NCI-H460 (cell line): ENCODE results near the gene FMN2. TPM values are rescaled to one million over a fixed set of nuclear protein-coding genes. Genes with fewer than 3 reads are reported as not detected.
"Not testable (repeated sequence)": the region's sequence is repeated elsewhere in the genome, so short reads cannot be mapped to it uniquely, and the experiment has no call there.

Source experiments
- DNase-seq: peaks from one replicate; pipeline ENCODE4 v3.0.0-alpha.2; 2016; ENCODE audit warnings: low read depth; ENCODE audit errors: extremely low read depth
- total RNA-seq: library from RNA; depleted of rRNA; stranded (reverse); fragments of >200 nt; shearing (Covaris generic); gene quantifications from 2 replicates; pipeline ENCODE4 v1.2.3, GENCODE V29; 2014

Gene FMN2
- total RNA-seq, 1 experiment from 2014 or later = 6.4 TPM

DNA sequence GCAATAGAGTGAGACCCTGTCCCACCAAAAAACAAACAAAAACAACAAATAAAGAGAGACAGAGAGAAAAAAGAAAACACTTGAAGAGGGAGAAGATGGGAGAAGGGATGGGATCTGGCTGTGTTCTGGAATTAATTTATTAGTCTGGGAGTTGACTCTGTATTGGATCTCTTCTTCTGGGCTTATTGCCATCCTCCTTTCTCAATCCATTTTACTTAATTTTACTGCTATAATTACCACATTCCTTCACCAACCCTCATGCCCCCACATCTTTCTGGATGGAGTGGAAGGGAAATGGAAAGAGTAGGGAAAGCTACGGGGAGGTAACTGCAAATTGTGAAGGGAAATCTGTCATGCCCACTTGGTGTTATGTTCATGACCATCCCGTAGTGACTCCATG lies 42.9 kb downstream of the FMN2 start:
- DNase-seq = no peak

DNA sequence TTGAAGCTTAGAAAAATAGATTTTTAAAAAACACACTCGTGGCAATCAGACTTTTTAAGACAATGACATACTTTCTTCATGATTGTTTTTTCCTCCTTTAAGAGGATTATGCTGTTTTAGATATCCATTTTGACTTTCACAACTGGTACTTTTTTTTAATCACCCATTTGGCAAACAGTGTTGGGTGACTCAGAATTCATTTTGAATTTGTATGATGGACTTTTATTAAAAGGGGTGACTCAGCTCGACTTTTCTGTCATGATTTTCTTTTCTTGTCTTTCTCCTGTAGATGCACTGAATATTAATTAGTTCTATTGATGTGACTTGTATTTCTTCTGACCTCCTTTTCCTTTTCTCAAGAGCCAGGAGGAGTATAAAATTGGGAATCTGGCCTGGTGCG lies 44.7 kb downstream of the FMN2 start:
- no peak for DNase-seq

DNA sequence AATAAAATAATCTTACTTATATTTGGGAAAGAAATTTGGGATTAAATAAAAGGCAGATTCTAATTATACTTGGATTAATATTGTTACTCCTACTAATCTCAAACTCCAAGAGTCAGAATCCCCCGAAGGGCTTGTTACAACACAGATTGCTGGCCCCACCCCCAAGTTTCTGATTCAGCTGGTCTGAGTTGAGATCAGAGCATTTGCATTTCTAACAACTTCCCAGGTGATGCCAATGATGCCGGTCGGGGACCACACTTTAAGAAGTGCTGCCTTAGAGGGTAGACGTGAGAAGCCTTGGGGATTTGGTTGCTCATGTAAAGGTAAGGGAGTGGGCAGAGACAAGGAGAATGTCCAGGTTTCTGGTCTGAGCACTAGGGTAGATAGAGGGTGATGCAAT lies 47.2 kb downstream of the FMN2 start:
- no peak for DNase-seq

DNA sequence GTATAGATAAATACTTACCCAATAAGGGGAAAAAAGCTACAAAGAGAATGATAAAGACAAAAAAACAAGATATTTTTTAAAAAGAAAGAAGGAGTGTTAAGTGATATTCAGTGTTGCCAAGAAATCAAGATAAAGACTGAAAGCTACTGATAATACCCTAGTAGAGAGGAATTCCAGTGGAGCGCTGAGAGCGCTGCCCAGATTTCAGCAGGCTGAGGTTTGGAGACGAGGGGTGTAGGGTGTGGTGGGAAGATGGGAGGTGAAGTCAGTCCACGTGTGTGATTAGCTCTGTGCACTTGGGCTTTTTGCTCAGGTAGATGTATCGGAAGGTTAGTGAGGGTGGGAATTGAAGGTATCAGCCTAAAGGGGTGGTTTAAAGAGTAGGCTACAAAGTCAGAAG lies 47.8 kb downstream of the FMN2 start:
- no peak for DNase-seq

DNA sequence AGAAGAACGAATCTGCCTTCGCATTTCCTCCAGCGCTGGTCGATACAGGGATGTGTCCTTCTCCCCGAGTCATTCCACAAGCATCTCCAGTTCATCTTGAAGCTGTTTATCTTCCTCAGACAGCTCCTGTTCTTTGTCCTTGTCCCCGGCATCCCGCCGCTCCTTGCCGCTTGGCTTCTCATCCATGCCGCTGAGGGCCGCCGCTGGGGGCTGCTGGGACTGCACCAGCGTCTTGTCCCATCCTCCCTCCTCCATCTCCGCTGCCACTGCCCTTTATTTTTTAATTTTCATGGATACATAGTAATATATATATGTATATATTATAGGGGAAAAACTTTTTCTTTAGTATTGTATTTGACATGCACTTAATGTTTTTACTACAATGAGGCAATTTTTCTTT lies 53.4 kb downstream of the FMN2 start:
- DNase-seq = no peak

DNA sequence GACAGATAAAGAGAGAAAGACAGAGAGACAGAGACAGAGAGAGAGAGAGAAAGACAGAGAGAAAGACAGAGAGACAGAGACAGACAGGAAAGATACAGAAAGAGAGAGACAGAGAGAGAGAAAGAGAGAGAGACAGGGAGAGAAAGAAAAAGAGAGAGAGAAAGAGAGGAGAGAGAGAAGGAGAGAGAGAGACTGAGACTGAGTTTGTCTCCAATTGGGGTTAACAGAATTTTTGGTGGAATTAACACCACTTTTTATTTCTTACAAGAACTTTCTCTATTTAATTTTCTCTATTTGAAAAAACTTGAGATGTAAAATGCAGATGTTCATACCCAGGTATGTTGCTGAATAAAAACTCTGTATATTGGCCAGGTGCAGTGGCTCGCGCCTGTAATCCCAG lies 56.6 kb downstream of the FMN2 start:
- no peak for DNase-seq

DNA sequence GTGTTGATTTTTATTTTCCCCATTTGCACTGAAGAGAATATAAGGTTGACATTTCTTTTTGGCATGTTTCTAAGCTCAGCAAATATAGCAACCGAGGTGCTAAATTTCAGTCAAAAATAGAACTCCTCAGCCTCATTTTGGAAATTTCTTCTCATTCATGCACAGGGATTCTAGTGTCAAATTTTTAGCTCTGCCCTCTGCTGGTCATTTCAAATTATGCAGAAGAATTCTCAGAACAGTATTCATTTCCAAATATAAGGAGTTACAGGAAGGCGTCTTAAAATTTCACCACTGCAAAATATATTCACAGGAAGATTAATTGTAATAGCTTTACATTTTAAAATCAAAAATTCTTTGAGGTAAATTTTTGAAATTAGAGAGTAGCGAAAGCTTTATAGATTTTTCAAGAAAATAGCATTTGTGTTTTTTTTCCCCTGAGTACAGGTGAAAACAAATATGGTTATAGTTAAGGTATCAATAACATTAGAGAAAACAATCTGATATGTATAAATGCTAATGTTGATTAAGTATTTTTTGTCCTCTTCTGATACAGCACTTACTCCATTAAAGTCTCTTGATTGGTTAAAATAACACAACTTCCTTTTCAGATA lies 57.9 kb downstream of the FMN2 start:
- peak; percentile 48 for DNase-seq

DNA sequence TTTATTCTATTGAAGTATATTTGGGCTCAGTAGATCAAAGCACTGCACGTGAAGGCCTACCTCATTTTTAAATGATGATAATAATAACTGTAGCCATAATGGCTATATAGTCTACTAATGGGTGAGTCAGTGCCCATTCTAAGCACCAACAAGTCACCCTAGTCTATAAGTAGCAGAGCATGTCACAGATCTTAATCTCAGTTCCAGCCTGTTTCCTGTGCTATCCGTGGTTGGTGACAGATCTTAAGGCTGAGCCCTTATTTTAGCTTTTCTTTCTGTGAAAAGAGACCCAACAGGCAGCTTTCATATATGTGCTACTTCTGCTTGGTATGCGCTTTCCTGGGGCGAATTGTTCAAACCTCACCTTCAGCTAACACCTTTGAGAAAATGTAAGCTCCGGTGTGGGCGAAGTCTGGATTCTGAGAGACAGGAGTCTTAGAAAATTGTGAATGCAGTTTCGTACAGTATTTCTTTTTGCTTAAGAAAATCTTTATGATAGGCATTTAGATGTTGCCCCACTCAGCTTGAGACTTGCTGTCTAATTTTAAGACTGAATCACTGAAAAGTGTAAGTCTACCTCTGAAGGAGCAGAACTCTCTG lies 59.6 kb downstream of the FMN2 start:
- no peak for DNase-seq

DNA sequence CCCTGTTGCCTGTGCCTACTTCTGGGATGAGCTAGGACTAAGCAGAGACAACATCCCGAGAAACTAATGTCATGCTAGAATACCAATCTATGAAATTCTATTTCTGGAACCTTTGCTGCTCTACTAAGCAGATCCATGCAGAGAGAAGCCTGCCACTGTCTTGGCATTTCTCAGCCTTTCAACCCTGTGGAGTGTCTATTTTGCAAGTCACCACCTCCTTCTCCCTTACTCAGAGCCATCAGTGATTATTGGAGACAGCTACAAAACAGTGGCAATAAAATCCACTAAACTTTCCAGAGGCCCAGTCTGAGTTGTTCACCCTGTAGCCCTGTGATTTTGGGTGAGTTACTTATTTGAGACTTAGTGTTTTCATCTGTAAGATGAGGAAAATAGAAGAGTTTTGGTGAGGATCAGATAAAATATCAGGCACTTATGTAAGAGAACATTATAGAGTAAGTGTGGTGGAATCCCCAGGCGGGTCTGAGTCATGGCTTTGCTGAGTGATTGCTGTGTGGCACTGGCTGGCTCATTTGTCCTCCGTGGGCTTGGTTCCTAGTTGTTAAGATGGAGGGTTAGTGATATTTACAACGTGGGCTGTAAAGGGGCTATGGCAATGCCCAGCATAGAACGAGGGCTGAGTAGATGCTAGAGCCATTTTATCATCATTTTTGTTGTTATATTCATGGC lies 61.1 kb downstream of the FMN2 start:
- DNase-seq = no peak

DNA sequence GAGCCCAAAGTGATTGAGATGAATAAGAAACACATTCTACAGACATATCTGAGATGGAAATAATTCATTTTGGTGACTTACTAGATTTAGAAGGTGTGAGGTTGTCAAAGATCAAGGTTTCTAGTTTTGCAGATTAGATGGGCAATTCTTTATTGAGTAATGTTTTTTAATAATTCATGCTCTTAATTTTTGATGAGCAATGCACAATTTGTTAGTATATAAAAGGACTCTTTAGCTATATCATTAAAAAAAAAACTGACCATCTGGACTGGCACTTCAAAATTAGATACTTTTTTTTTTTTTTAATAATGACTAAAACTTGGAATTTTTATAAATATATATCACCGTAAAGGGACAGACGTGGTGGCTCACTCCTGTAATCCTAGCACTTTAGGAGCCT lies 63.9 kb downstream of the FMN2 start:
- no peak for DNase-seq

DNA sequence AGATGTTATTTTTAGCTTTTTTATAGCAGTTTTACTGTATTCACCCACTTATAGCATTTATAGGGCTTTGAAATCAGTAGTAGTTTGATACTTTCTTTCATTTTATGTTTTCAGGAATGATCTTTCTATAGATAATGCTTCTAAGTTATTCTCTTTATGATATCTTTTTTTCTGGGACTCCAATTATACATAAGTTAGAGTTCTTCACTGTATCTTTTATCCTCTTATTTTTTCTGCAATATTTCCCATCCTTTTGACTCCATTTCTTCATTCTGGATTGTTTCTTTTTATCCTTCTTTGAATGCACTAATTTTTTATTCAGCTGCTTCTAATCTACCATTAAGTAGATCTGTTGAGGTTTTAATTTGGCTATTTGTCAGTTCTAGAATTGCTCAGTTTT lies 73.1 kb downstream of the FMN2 start:
- no peak for DNase-seq

DNA sequence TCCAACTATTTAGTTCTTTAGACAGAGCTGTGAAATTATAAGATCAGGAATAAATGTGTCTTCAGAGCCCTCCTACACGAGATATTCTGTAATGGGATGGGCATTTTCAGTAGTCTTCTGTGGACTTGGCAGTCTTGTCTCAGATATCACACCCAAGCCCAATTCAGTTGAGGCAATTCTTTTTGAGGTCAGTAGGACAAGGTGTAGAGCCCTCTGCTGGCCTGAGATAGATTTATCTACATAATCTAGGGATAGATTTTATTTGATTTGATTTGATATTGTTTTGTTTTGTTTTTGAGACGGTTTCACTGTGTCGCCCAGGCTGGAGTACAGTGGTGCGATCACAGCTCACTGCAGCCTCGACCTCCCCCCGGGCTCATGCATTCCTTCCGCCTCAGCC lies 77.5 kb downstream of the FMN2 start:
- peak; percentile 27 for DNase-seq

DNA sequence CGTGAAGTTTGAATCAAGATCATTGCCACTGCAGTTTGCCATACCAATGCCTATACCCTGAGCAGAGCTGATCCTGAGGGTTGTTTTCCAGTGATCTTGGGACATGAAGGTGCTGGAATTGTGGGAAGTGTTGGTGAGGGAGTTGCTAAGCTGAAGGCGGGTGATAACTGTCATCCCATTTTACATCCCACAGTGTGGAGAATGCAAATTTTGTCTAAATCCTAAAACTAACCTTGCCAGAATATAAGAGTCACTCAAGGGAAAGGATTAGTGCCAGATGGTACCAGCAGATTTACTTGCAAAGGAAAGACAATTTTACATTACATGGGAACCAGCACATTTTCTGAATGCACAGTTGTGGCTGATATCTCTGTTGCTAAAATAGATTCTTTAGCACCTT lies 78.6 kb downstream of the FMN2 start:
- DNase-seq = no peak

DNA sequence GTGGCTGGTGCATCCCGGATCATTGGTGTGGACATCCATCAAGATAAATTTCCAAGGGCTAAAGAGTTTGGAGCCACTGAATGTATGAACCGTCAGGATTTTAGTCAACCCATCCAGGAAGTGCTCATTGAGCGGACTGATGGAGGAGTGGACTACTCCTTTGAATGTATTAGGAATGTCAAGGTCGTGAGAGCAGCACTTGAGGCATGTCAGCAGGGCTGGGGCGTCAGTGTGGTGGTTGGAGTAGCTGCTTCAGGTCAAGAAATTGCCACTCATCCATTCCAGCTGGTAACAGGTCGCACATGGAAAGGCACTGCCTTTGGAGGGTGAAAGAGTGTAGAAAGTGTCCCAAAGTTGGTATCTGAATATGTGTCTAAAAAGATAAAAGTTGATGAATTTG lies 79.1 kb downstream of the FMN2 start:
- DNase-seq = no peak

DNA sequence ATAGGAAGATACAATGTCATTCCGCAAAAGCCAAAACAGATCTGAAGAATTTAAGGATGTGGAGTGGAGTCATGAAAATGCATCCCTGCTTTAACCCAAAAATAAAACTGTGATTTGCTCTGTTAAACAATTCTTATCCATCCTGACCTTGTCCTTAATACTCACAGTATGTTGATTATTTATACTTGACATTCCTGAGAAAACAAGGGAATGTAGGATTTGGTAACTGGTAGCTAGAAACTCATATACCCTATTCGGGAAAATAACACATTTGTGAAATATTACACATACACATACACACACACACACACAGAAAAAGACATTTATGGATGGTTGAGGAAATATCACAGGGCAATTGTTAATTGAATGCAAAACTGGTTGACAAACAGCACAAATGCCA lies 80.2 kb downstream of the FMN2 start:
- no peak for DNase-seq

DNA sequence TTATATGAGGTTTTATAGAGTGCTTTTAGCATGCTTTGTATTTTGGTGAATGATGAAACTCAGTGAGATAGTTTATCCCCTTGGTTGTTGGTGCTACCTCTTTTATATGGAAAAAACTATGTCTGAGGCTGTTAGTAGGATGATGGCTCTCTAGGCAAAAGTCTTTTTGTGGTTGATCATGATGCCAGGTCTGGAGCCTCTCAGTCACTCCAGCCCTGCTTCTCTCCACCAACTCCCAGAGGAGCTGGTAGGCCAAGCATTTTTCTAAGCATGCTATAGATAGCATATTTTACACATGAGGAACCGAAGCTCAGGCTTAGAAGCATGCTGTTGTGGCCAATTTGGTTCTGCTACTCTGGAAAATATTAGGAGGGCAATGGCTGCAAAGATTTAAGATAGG lies 82.2 kb downstream of the FMN2 start:
- no peak for DNase-seq

DNA sequence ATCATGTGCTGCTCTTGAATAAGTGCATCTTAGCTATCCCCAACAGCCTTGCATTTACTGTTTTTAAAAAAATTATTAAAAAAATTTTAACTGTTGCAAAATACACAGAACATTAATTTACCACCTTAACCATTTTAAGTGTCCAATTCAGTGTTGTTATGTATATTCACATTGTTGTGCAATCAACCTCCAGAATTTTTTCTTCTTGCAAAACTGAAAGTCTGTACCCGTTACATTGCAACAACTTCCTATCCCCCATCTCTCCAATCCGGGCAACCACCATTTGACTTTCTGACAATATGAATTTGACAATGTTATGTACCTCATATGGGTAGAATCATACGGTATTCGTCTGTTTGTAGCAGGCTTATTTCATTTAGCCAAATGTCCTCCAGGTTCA lies 83.1 kb downstream of the FMN2 start:
- DNase-seq = no peak

DNA sequence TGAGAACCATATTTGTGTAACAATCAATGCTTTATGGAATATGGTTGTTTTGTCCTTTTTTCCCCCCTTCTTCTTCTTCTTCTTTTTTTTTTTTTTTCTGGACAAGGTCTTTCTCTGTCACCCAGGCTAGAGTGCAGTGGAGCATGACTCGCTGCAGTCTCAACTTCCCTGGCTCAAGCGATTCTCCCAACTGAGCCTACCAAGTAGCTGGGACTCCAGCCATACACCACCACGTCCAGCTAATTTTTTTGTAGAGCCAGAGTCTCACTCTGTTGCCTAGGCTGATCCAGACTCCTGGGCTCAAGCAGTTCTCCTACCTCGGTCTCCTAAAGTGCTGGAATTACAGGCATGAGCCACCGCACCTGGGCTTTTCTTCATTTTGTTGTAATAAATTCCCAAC lies 86.7 kb downstream of the FMN2 start:
- no peak for DNase-seq

DNA sequence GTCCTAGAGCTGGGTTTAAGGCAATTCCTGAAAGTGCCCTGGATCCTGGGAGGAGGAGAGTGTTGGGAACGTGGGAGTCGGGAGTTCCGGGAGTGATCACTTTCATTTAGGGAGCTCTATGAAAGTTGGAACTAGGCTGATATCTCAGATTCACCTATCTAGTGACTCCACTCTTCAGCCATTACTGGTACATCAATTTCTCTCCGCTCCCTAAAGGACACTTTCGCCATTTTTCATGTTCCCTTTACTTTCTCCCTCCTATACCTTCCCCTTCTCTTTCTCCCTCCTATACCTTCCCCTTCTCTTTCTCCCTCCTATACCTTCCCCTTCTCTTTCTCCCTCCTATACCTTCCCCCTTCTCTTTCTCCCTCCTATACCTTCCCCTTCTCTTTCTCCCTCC lies 93.0 kb downstream of the FMN2 start:
- DNase-seq = not testable (repeated sequence)

DNA sequence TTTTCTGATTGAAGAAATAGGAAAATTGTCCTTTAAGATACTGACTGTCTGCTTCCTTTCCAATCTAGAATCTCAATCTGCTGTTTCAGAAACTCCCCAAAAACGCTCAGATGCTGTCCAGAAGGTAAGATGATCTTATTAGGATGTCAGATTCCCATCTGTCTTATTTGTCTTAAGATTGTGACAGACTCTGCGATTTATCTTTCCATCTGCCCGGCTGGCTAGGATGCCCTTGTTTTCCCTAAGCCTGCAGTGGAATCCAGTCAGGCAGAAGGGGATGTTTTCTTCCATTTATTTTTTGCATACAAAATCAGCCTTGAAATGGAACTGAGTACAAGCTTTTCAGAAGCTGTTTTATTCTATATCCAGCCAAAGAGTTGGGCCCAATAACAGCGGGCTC lies 96.5 kb downstream of the FMN2 start:
- no peak for DNase-seq

DNA sequence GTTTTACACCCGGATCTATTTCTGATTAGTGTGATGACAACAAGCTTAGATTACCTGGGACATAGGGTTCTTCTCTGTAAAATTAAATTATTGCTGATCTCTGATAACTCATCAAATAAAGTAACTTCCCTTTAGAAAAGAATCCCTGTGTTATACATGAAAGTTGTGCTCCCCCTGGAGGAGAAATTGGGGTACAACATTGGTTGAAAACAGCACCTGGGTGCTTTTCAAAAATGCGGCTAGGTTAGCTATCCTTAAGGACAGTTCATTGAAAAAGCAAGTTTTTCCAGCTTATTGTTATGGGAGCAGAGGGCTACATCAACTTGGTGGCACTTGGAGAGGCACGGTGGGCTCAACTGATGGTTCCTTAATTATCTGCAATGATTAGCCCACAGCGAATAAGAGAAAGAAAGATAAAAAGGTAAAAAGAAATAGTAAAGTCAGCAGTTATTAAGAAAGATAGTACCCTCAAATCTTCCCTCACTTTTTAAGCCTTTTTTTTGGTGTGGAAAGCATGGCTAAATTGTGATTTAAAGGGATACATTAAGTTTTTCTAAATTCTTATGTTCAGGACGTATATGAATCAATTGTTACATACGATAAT lies 97.8 kb downstream of the FMN2 start:
- DNase-seq = peak; percentile 65

DNA sequence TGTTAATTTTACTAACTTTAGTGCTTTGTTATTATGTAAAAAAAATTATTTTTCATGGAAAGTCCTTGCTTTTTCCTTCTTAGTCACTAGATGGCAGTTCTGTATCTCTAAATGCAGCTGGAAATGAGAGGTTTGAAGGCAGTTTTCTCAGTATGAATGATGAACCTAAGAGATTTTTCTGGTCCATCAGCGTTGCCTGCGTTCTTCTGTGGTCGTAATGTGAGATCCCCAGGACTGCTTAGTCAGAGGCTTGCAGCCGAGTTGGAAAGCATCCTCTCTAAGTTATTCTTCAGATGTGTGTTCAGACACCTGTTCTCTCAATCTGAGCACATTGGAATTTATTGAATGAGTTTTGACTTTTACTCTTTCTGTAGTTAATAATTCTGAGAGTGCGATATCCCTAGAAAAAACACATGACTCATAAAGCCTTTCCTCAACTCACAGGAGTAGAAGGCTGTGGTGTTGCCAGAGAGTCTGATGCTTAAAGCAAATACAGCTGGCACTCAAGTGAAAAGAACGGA lies 99.3 kb downstream of the FMN2 start:
- peak; percentile 87 for DNase-seq
